ENCODE measurements around the gene PCBP3. TPM values are rescaled to one million over a fixed set of nuclear protein-coding genes. Genes with fewer than 3 reads are reported as not detected.
"Not testable (repeated sequence)": the region's sequence is repeated elsewhere in the genome, so short reads cannot be mapped to it uniquely, and the experiment has no call there.

The PCBP3 gene
- total RNA-seq, 1 donor from 2014 or later = 4.9 TPM

- intact Hi-C loops (cut with DNase I) = no loop called here
- DNase-seq (ENCODE audit: low spot score) = peak; percentile 75
These were observed 203.0 kb downstream of the PCBP3 start for GRCh38 chr21:45846373-45847160.

- DNase-seq (ENCODE audit: low spot score) = peak; percentile 17
- intact Hi-C loops (cut with DNase I) = no loop called here
These were observed 204.3 kb downstream of the PCBP3 start for GRCh38 chr21:45847870-45848269.

GRCh38 chr21:45848331-45848730 is 204.8 kb downstream of the PCBP3 start:
- DNase-seq (ENCODE audit: low spot score) = peak; percentile 20
- intact Hi-C loops (cut with DNase I) = no loop called here

GRCh38 chr21:45848805-45849204 is 205.3 kb downstream of the PCBP3 start:
- no peak for DNase-seq (ENCODE audit: low spot score)
- intact Hi-C loops (cut with DNase I) = no loop called here

- DNase-seq (ENCODE audit: low spot score) = no peak
- intact Hi-C loops (cut with DNase I) = no loop called here
These were observed 206.1 kb downstream of the PCBP3 start for GRCh38 chr21:45849651-45850050.

GRCh38 chr21:45850181-45850580 is 206.7 kb downstream of the PCBP3 start:
- peak; percentile 63 for DNase-seq (ENCODE audit: low spot score)
- intact Hi-C loops (cut with DNase I) = no loop called here

- intact Hi-C loops (cut with DNase I) = not testable (repeated sequence)
These were observed 208.9 kb downstream of the PCBP3 start for GRCh38 chr21:45852386-45852785.

GRCh38 chr21:45852886-45853400 is 209.4 kb downstream of the PCBP3 start:
- DNase-seq (ENCODE audit: low spot score) = no peak
- intact Hi-C loops (cut with DNase I) = no loop called here

More at GRCh38 chr21:45852386-45852785, 208.9 kb downstream of the PCBP3 start:
- DNase-seq (ENCODE audit: low spot score) = peak; percentile 60

- no peak for DNase-seq (ENCODE audit: low spot score)
- intact Hi-C loops (cut with DNase I) = no loop called here
These were observed 210.3 kb downstream of the PCBP3 start for GRCh38 chr21:45853703-45854342.

- DNase-seq (ENCODE audit: low spot score) = no peak
- intact Hi-C loops (cut with DNase I) = no loop called here
These were observed 211.2 kb downstream of the PCBP3 start for GRCh38 chr21:45854690-45855247.

- intact Hi-C loops (cut with DNase I) = no loop called here
- DNase-seq (ENCODE audit: low spot score) = peak; percentile 59
These were observed 211.8 kb downstream of the PCBP3 start for GRCh38 chr21:45855248-45855811.

GRCh38 chr21:45856442-45856841 is 212.9 kb downstream of the PCBP3 start:
- intact Hi-C loops (cut with DNase I) = no loop called here
- peak; percentile 43 for DNase-seq (ENCODE audit: low spot score)

- intact Hi-C loops (cut with DNase I) = no loop called here
- DNase-seq (ENCODE audit: low spot score) = no peak
These were observed 213.4 kb downstream of the PCBP3 start for GRCh38 chr21:45856906-45857305.

GRCh38 chr21:45857761-45858160 is 214.2 kb downstream of the PCBP3 start:
- DNase-seq (ENCODE audit: low spot score) = peak; percentile 72
- intact Hi-C loops (cut with DNase I) = no loop called here

- DNase-seq (ENCODE audit: low spot score) = peak; percentile 71
These were observed 214.7 kb downstream of the PCBP3 start for GRCh38 chr21:45858180-45858579.

GRCh38 chr21:45859041-45859761 is 215.7 kb downstream of the PCBP3 start:
- intact Hi-C loops (cut with DNase I) = no loop called here
- DNase-seq (ENCODE audit: low spot score) = peak; percentile 57

More at GRCh38 chr21:45858180-45858579, 214.7 kb downstream of the PCBP3 start:
- intact Hi-C loops (cut with DNase I) = no loop called here

- peak; percentile 47 for DNase-seq (ENCODE audit: low spot score)
- intact Hi-C loops (cut with DNase I) = no loop called here
These were observed 216.3 kb downstream of the PCBP3 start for GRCh38 chr21:45859762-45860357.

- intact Hi-C loops (cut with DNase I) = no loop called here
- peak; percentile 66 for DNase-seq (ENCODE audit: low spot score)
These were observed 217.1 kb downstream of the PCBP3 start for GRCh38 chr21:45860493-45861155.

Data from cardiac septum (tissue), 1 donor.